Psoas muscle (tissue), 8 donors: Measurements from ENCODE around the gene APELA. TPM values are rescaled to one million over a fixed set of nuclear protein-coding genes. Genes with fewer than 3 reads are reported as not detected.

Experiments
- ATAC-seq, 4 donors: fragments of 200-7000 bp; cut with Tn5 transposase; one replicate each; pipeline ENCODE4 v1.9.1; 2020; ENCODE audit warnings: moderate library complexity in 3 of 4, mild to moderate bottlenecking in 2 of 4
- DNase-seq, 2 donors: peaks; one replicate each; pipeline ENCODE4 v3.0.0-alpha.2; 2020
- H3K27ac ChIP-seq: fragments of 200-600 bp; one replicate; pipeline ENCODE4 v1.8.0; 2022
- H3K27me3 ChIP-seq, 3 donors: fragments of 200-600 bp in 1 of 3; one replicate each; pipeline versions ENCODE4 v1.6.1 to v1.8.0; 2013 to 2022; ENCODE audit warnings: low read length in 2 of 3, mild to moderate bottlenecking in 2 of 3, moderate library complexity in 1 of 3; ENCODE audit not compliant: insufficient read depth in 3 of 3
- H3K36me3 ChIP-seq, 2 donors: fragments of 200-600 bp in 1 of 2; one replicate each; pipeline versions ENCODE4 v1.6.1 to v1.8.0; 2013 to 2022; ENCODE audit warnings: low read depth in 1 of 2, mild to moderate bottlenecking in 1 of 2, moderate library complexity in 1 of 2; ENCODE audit not compliant: insufficient read depth in 1 of 2
- H3K4me1 ChIP-seq: fragments of 200-600 bp; one replicate; pipeline ENCODE4 v1.8.0; 2022
- H3K4me3 ChIP-seq: fragments of 200-600 bp; one replicate; pipeline ENCODE4 v1.8.0; 2022; ENCODE audit warnings: mild to moderate bottlenecking
- H3K9me3 ChIP-seq: fragments of 200-600 bp; one replicate; pipeline ENCODE4 v1.8.0; 2022
- CTCF ChIP-seq: fragments of 200-600 bp; IDR thresholded peaks from one replicate; pipeline ENCODE4 v1.8.0; 2022; ENCODE audit warnings: antibody characterized with exemption
- WGBS, 3 donors: extraction: QIAGEN DNeasy Blood & Tissue Kit; methylation state at CpG; one replicate each; pipeline versions ENCODE4 v1.1.6 to v1.1.7; 2013; 5-methylcytosine and 5-hydroxymethylcytosine counted together
- intact Hi-C, 2 donors: fragments of 100-400 bp; cut with DNase I; formaldehyde crosslinking; loops; one replicate each; pipeline versions ENCODE4 v1.11.0 to v1.14.2; 2022
- polyA plus RNA-seq, 3 donors: library from polyadenylated mRNA; stranded (reverse); fragments of 200-250 nt; gene quantifications; one replicate each; pipeline ENCODE4 v1.2.3, GENCODE V29; 2013
- total RNA-seq, 4 donors: library from RNA; stranded (reverse); fragmentation: NEBNext Ultra II Directional in 2 of 4; extraction: Animal tissue kit (Norgen Biotek cat#: 25700) in 2 of 4; gene quantifications; one replicate each; pipeline versions ENCODE4 v1.2.1 to v1.2.4, GENCODE V29; 2021 to 2023
- donor health status: healthy with polysubstance abuse.
- donor health status: DM: no; HTN: no; CAD: no; lungs with moderate emphysema.
- donor health status: Bipolar disorder and iron deficiency.
- donor health status: healthy.
- donor health status: DM: yes; HTN: yes; CAD: no.
- donor health status: DM: no; HTN: no; CAD: no.
- donor health status: DM: no; HTN: no; CAD: no.
- donor health status: DM: yes; HTN: yes; CAD: no.

Gene APELA
- total and polyA plus RNA-seq, 7 donors = 0.03 TPM; not detected in 6

DNA sequence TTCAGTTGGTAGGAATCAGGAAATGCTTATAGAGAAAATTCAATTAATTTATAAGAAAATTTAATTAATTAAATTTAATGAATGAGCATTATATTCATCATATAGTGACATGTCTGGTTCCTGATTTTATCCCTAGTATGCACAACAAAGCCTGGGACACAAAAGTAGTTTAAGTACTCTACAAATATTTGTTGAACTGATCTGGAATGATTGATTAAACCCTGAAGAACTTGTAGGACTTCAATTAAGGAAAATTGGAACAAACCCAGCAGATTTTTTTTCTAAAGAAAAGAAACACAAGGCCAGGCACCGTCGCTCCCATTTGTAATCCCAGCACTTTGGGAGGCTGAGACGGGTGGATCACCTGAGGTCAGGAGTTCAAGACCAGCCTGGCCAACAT, 4.5 kb upstream of the APELA start:
- intact Hi-C loops = no loop called here
- Histone ChIP-seq H3K27me3 (no peaks in the 10 kb centered on the region), H3K9me3 (no peaks in the 10 kb centered on the region), H3K4me1 (no peaks in the 10 kb centered on the region), H3K4me3 (no peak overlapping the region), H3K27ac (no peak overlapping the region), H3K36me3 (no peaks in the 10 kb centered on the region)
- 44 to 65% (median 59%) methylated on average over 3 of the region's 3 CpGs for WGBS, 3 donors
- no peak for DNase-seq
- no peak for TF ChIP-seq CTCF
- no peak for ATAC-seq

DNA sequence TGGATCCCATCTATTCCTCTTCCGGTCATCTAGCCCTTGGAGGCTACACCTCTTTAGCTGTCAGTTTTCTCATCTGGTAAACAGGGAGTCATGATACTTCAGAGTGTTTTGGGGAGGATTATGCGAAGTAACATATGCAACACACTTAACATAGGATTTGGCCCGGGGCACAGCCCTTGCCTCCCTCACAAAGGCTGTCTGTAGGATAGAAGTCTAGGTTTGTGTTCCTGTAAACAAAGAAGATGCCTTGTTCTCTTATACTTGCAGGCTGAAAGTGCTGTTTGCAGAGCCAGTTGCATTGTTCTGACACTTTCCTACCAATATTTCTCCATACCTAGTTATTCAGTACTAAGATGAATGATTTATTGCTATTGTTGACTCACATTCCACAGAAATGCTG, 2.2 kb upstream of the APELA start:
- Histone ChIP-seq H3K4me1 (no peaks in the 10 kb centered on the region), H3K4me3 (no peak overlapping the region), H3K27me3 (no peaks in the 10 kb centered on the region), H3K27ac (no peak overlapping the region), H3K9me3 (no peaks in the 10 kb centered on the region), H3K36me3 (no peaks in the 10 kb centered on the region)
- TF ChIP-seq CTCF = no peak
- WGBS, 3 donors = 72 to 77% (median 77%) methylated on average over 3 of the region's 3 CpGs
- ATAC-seq = no peak
- no peak for DNase-seq
- intact Hi-C loops = no loop called here

DNA sequence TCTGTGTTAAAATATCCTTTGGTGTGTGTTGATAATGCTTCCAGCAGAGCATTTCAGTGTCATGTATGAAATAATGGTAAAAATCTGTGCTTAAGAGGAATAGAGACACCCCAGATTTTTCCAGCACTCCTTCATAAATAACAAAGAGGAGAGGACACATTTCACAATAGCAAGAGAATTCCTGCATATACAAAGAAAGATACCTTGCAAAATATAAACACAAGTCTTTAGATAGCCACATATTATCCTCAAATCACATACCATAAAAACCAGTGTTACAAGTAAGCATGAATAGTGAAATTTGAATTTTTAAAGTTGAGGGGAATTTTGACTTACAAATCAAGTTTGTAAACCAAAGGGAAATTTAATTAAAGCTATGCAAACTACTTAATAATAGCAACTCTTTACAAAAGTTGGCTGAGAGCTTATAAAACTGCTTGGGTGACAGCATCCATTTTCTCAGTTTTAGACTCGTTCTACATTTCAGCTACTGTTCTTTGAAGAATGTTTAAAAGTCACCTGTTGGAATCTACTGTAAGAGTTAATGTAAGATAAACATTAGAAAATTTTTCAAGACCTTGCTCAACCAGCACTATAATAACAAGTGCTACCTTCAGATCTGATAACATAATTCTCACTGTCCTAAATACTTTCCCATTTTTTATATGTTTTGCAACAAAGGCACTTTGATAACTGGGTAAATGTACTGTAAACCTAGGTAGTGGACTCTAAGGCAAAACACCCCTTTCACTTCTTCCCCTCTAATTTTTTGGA, 3.7 kb downstream of the APELA start:
- no peak for DNase-seq
- Histone ChIP-seq H3K36me3 (no peaks in the 10 kb centered on the region), H3K4me1 (no peaks in the 10 kb centered on the region), H3K9me3 (no peaks in the 10 kb centered on the region), H3K4me3 (no peak overlapping the region), H3K27me3 (no peaks in the 10 kb centered on the region), H3K27ac (no peak overlapping the region)
- no peak for ATAC-seq
- 15 to 29% (median 26%) methylated on average over 1 of the region's 1 CpG for WGBS, 3 donors
- intact Hi-C loops = no loop called here
- TF ChIP-seq CTCF = no peak

- Histone ChIP-seq H3K36me3 (no peaks in the 10 kb centered on the region), H3K27me3 (no peaks in the 10 kb centered on the region), H3K4me1 (no peaks in the 10 kb centered on the region), H3K9me3 (no peaks in the 10 kb centered on the region), H3K27ac (no peak overlapping the region), H3K4me3 (no peak overlapping the region)
- WGBS, 3 donors = 27 to 35% (median 30%) methylated on average over 1 of the region's 1 CpG
- no peak for ATAC-seq
- DNase-seq = no peak
- TF ChIP-seq CTCF = no peak
- intact Hi-C loops = no loop called here
These were observed 11.2 kb downstream of the APELA start for GRCh38 chr4:164888096-164888715.
